ENCODE results near the gene HDLBP.
A peak's percentile ranks its signal among the peaks of the same experiment; 100 is the strongest.

HDLBP gene

DNA sequence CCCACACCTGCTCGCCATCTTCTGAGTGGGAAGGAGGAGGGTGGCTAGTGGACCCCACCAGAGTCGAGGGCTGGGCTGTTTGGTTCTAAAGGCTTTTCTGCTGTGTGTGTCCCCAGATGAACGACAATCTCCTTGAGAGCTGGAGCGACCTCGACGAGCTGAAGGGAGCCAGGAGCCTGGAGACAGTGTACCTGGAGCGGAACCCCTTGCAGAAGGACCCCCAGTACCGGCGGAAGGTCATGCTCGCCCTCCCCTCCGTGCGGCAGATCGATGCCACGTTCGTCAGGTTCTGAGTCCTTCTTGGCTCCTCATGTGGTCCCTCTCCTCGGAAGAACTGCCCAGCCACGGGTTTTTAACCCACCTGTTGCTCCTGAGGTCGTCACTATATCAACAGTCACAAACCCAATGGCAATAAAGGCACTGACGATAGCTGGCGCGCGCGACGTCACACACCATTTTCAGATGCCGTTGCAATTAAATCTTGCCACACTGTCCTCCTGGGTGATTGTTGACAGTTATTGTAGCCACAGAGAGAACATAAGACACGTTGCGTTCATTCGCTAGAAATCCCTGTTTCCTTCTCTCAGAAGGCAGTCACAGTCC, 132.8 kb downstream of the HDLBP start:
- no peak for DNase-seq (ENCODE audit: low read depth in 2 of 3, low spot score in 1 of 3)

DNA sequence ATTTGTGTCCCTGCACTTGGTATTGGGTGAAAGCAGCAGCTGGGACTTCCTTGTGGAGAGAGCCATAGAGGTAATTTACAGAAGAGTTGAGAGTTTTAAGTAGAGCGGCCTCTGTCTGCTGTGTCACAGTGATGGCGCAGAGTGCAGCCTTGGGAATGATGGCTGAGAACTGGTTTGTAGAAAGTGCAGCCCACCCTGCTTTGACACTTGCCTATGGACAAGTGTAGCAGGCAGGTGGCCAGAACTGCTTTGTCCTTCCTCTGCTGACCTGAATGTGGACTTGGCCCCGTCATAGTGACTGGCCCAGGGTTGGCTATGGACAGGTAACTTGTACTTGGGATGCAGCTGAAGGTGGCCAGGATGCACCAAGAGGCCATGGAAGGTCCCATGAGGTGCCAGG, 133.3 kb downstream of the HDLBP start:
- no peak for DNase-seq (ENCODE audit: low read depth in 2 of 3, low spot score in 1 of 3)

DNA sequence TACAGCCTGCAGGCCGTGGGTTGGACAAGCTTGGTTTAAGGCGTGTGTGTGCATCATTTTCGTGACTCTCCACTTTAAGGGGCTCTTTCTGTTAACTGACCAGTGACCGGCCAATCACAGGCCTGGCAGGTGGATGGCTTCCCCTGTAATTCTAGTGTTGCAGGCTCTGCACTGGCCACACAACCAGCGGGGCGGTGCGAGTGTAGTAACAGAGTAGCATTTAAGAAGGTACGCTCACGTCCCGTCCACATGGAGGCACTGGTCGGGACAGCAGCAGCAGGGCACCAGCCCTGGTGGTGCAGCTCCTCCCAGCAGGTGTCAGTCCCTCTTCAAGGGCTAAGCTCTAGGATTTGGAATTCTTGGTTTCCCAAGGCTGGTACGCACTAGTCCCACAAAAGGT, 135.0 kb downstream of the HDLBP start:
- no peak for DNase-seq (ENCODE audit: low read depth in 2 of 3, low spot score in 1 of 3)

DNA sequence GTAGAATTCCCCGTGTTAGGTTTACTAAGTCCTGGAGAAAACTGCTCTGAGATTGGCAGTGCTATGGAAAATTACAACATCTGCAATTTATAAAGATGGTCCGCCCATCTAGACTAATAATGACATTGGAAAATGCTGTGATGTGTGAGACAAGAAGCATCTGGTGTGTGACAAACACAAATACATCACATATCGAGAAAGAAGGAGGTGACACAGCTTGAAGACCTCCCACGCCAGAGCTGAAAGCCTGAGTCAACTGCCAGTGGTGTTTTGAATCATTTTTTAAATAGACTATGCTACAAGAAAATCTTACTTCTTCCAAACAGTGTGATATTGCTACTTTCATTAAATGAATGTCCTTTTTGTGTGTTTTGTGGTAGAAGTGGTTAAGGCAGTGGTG, 135.6 kb downstream of the HDLBP start:
- DNase-seq (ENCODE audit: low read depth in 2 of 3, low spot score in 1 of 3): peak; percentile 9 to 30 (median 28)

DNA sequence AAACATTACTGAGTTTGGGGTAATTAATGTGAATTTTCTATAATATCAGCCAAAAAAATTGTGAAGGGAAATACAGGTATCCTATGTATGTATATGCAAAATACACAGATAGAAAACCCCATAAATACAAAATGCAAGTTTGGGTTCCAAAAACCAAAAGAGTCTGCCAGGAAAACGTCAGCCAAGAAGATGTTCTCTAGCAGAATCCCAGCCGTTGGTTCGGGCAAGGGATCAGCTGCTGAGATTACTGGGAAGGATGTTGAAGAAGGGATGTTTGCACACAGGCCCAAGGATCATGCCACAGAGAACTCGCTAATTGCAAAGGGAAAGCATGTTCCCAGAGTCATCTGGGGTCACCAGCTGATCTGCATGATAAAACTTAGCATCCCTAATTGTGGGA, 136.5 kb downstream of the HDLBP start:
- DNase-seq (ENCODE audit: low read depth in 2 of 3, low spot score in 1 of 3): no peak

DNA sequence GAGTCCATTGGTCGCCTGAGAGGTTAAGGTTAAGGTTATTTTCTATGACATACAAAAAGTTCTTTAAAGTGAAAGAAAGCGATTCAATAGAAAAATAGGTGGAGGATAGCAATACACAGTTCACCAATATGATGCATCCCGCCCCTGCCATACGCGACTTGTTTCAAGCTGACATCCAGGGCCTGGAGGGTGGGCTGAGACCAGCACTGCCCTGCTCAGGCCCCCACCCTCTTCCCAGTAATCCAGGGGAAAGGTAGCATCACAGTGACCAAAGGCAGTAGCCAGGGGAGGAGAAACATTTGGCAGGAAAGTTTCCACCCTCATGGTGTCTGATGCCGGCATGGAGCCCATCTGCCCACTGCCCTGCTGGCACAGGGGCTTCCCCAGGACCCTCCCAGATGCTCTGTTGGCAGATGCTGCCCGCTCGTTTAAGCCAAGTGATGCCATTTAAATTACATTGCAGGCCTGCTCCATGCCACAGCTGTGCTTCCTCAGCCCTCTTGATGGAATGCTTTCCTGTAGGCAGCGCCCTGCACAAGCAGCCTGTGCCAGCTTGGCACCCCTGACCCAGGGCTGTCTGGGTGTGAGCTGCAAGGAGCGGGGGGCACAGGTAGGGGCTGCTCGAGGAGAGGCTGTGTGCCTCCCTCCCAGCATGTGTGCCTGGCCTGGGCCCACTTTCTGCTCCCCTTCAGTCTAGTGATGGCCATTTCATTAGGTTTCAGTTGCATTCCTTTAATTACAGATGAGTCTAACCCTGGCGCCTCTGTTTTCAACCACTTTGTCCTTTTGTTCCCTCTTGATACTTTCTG, 137.7 kb downstream of the HDLBP start:
- DNase-seq (ENCODE audit: low read depth in 2 of 3, low spot score in 1 of 3): no peak

Data from stimulated activated CD4-positive, alpha-beta T cell treated with anti-CD3 and anti-CD28 coated beads, Interleukin-12 subunit alpha, Interleukin-12 subunit beta, amount 100 ng/mL, for 48 hours (primary cell).